Caco-2 (cell line): ENCODE results near the gene SAFB2. TPM values are rescaled to one million over a fixed set of nuclear protein-coding genes. Genes with fewer than 3 reads are reported as not detected.

Source experiments
- BruUV-seq: library from RNA; stranded (reverse); fragments of 400-500 nt; replicated peaks from 2 replicates; lab custom pipeline; 2021; lab: Mats Ljungman, UMichigan
- CTCF ChIA-PET: fragments of 300-600 bp; sonication (Branson Sonifier 250); formaldehyde crosslinking; loops from one replicate; lab custom pipeline; 2022; ENCODE audit warnings: antibody characterized with exemption; lab: Charles Lee
- POLR2A ChIA-PET: fragments of 300-600 bp; sonication (Branson Sonifier 250); formaldehyde crosslinking; loops from one replicate; lab custom pipeline; 2022; ENCODE audit warnings: antibody characterized with exemption; lab: Charles Lee
- DNase-seq, 2 experiments: peaks; one replicate each; pipeline versions ENCODE4 v3.0.0 to v3.0.0-alpha.2; 2020 to 2022
- H3K27me3 ChIP-seq: replicated peaks from 2 replicates; pipeline ENCODE4 v1.6.0; 2011; ENCODE audit warnings: low read length; ENCODE audit not compliant: control insufficient read depth, insufficient read depth
- H3K36me3 ChIP-seq: 2 replicates; pipeline ENCODE4 v1.5.1; 2011; ENCODE audit warnings: low read length; ENCODE audit not compliant: control insufficient read depth, insufficient read depth
- H3K4me1 ChIP-seq: fragments of 250-450 bp; sonication (Bioruptor Pico); 2 replicates; pipeline ENCODE4 v1.5.1; 2020; ENCODE audit warnings: mild to moderate bottlenecking
- H3K4me3 ChIP-seq: 2 replicates; pipeline ENCODE4 v1.5.1; 2011; ENCODE audit warnings: low read depth, mild to moderate bottlenecking, control low read depth, low read length
- H3K9me3 ChIP-seq: fragments of 250-450 bp; sonication (Bioruptor Pico); 2 replicates; pipeline ENCODE4 v1.5.1; 2020; ENCODE audit warnings: mild to moderate bottlenecking, moderate library complexity
- H3K27ac Mint-ChIP-seq: one replicate; pipeline ENCODE4 v1.8.0; 2022; ENCODE audit warnings: mixed read lengths; ENCODE audit not compliant: unreplicated experiment
- H3K27me3 Mint-ChIP-seq: one replicate; pipeline ENCODE4 v1.8.0; 2022; ENCODE audit warnings: mixed read lengths; ENCODE audit not compliant: insufficient read depth, unreplicated experiment
- H3K36me3 Mint-ChIP-seq: one replicate; pipeline ENCODE4 v1.8.0; 2022; ENCODE audit warnings: mild to moderate bottlenecking, mixed read lengths; ENCODE audit not compliant: insufficient read depth, unreplicated experiment
- H3K4me1 Mint-ChIP-seq: one replicate; pipeline ENCODE4 v1.8.0; 2022; ENCODE audit warnings: low read depth, mixed read lengths; ENCODE audit not compliant: unreplicated experiment
- H3K4me3 Mint-ChIP-seq: one replicate; pipeline ENCODE4 v1.8.0; 2022; ENCODE audit warnings: mild to moderate bottlenecking, moderate library complexity, mixed read lengths; ENCODE audit not compliant: unreplicated experiment
- H3K9me3 Mint-ChIP-seq: one replicate; pipeline ENCODE4 v1.8.0; 2022; ENCODE audit warnings: mixed read lengths; ENCODE audit not compliant: unreplicated experiment
- CTCF ChIP-seq, 2 experiments: fragments of 200-600 bp in 1 of 2; IDR thresholded peaks; 1 replicate in 1 of 2; 2 replicates in 1 of 2; pipeline versions ENCODE4 v1.5.1 to v1.8.0; 2011 to 2022; ENCODE audit warnings: antibody characterized with exemption in 1 of 2, control low read depth in 1 of 2, inconsistent platforms in 1 of 2, low read depth in 1 of 2, low read length in 1 of 2, mild to moderate bottlenecking in 1 of 2, moderate library complexity in 1 of 2; ENCODE audit not compliant: insufficient read depth in 1 of 2, severe bottlenecking in 1 of 2, unreplicated experiment in 1 of 2
- intact Hi-C: fragments of 100-400 bp; cut with micrococcal nuclease; formaldehyde crosslinking; loops from one replicate; pipeline ENCODE4 v1.10.0; 2022; ENCODE audit not compliant: unreplicated experiment
- total RNA-seq: library from RNA; stranded (reverse); gene quantifications from 2 replicates; pipeline ENCODE4 v1.2.3, GENCODE V29; 2022

SAFB2 gene
- total RNA-seq, 1 experiment from 2014 or later = 81.3 TPM

- H3K36me3 ChIP-seq = peaks cover 5% of the 10 kb centered on the region
- Mint-ChIP-seq H3K27ac (peak overlapping the region; percentile 100), H3K4me3 (peak overlapping the region; percentile 99), H3K27me3 (no peaks in the 10 kb centered on the region), H3K9me3 (no peaks in the 10 kb centered on the region), H3K4me1 (peaks cover 31% of the 10 kb centered on the region), H3K36me3 (peaks cover 90% of the 10 kb centered on the region)
- no peak for TF ChIP-seq CTCF (IDR thresholded peaks at IDR 0.05; ENCODE audit: insufficient read depth in 1 of 2, low read depth in 1 of 2, low read length in 1 of 2, severe bottlenecking in 1 of 2, unreplicated experiment in 1 of 2)
- ChIA-PET POLR2A (no interaction called here), CTCF (no interaction called here)
- H3K4me3 ChIP-seq = peak overlapping the region; percentile 99
- no TSS peak for BruUV-seq
- no peaks in the 10 kb centered on the region for H3K9me3 ChIP-seq
- no peaks in the 10 kb centered on the region for H3K27me3 ChIP-seq
- intact Hi-C loops = no loop called here
- 0 out of 2 replicates have a peak, but pooled peaks cover 7% of the 10 kb centered on the region for H3K4me1 ChIP-seq
- peak in 1 of 2 experiments; percentile 19 for DNase-seq
Observed at GRCh38 chr19:5624018-5624663, 1.6 kb upstream of the SAFB2 start.

GRCh38 chr19:5623397-5624017, 931 bp upstream of the SAFB2 start:
- Mint-ChIP-seq H3K9me3 (no peaks in the 10 kb centered on the region), H3K36me3 (peaks cover 90% of the 10 kb centered on the region), H3K27me3 (no peaks in the 10 kb centered on the region), H3K4me3 (peak overlapping the region; percentile 99), H3K27ac (peak overlapping the region; percentile 100), H3K4me1 (peaks cover 31% of the 10 kb centered on the region)
- no TSS peak for BruUV-seq
- no peak for TF ChIP-seq CTCF (IDR thresholded peaks at IDR 0.05; ENCODE audit: insufficient read depth in 1 of 2, low read depth in 1 of 2, low read length in 1 of 2, severe bottlenecking in 1 of 2, unreplicated experiment in 1 of 2)
- ChIA-PET CTCF (interaction anchor here (0.6 to 1.3 kb wide), 2 partner anchors 16 to 66 kb away, joined by 3 to 9 read pairs; no protein-coding TSS in a partner anchor), POLR2A (interaction anchor here (0.5 to 1.2 kb wide), 6 partner anchors 14 to 1557 kb away, joined by 3 to 9 read pairs (median 4); partner anchors contain the start of gene RPL36)
- no peaks in the 10 kb centered on the region for H3K9me3 ChIP-seq
- no peak for DNase-seq
- peak overlapping the region; percentile 99 for H3K4me3 ChIP-seq
- intact Hi-C loops = no loop called here
- 0 out of 2 replicates have a peak, but pooled peaks cover 7% of the 10 kb centered on the region for H3K4me1 ChIP-seq
- H3K27me3 ChIP-seq = no peaks in the 10 kb centered on the region
- peaks cover 5% of the 10 kb centered on the region for H3K36me3 ChIP-seq

- CTCF ChIA-PET = interaction anchor here (0.8 kb wide), 1 partner anchor 65 kb away, joined by 3 read pairs; no protein-coding TSS in a partner anchor
- H3K36me3 Mint-ChIP-seq = peaks cover 88% of the 10 kb centered on the region
- H3K36me3 ChIP-seq = peaks cover 3% of the 10 kb centered on the region
Observed at GRCh38 chr19:5621945-5622464, 571 bp downstream of the SAFB2 start.

More at GRCh38 chr19:5621945-5622464, 571 bp downstream of the SAFB2 start:
- peak overlapping the region; percentile 99 for H3K4me3 Mint-ChIP-seq
- BruUV-seq = no TSS peak
- peaks cover 26% of the 10 kb centered on the region for H3K4me1 Mint-ChIP-seq
- H3K9me3 ChIP-seq = no peaks in the 10 kb centered on the region
- intact Hi-C loops = no loop called here
- no peaks in the 10 kb centered on the region for H3K9me3 Mint-ChIP-seq
- 0 out of 2 replicates have a peak, but pooled peaks cover 7% of the 10 kb centered on the region for H3K4me1 ChIP-seq
- H3K27me3 ChIP-seq = no peaks in the 10 kb centered on the region
- POLR2A ChIA-PET = interaction anchor here (0.6 to 1.2 kb wide), 7 partner anchors 16 to 283 kb away, joined by 3 to 9 read pairs (median 4); partner anchors contain the start of genes RPL36 and VMAC
- no peaks in the 10 kb centered on the region for H3K27me3 Mint-ChIP-seq
- peak overlapping the region; percentile 100 for H3K27ac Mint-ChIP-seq
- TF ChIP-seq CTCF (IDR thresholded peaks at IDR 0.05; ENCODE audit: insufficient read depth in 1 of 2, low read depth in 1 of 2, low read length in 1 of 2, severe bottlenecking in 1 of 2, unreplicated experiment in 1 of 2) = no peak
- H3K4me3 ChIP-seq = peak overlapping the region; percentile 99
- DNase-seq = peak in 1 of 2 experiments; percentile 15
